ENCODE data around the gene SHISA9. TPM values are rescaled to one million over a fixed set of nuclear protein-coding genes. Genes with fewer than 3 reads are reported as not detected.

The SHISA9 gene
- total RNA-seq, 6 donors from 2014 or later, result 0.13 to 1.7 (median 0.20) TPM; not detected in 2

- no peak overlapping the region for H3K4me3 ChIP-seq
- H3K4me1 ChIP-seq, result no peaks in the 10 kb centered on the region
- 58 to 74% methylated on average over 1 of the region's 1 CpG for WGBS, 2 donors
- ATAC-seq (ENCODE audit: low FRiP score in 2 of 2) (no peak), DNase-seq (no peak)
- H3K9me3 ChIP-seq, result peaks cover 0 to 4% (median 0%) of the 10 kb centered on the region in 4 donors
- H3K27ac ChIP-seq, result no peak overlapping the region
- no peaks in the 10 kb centered on the region for H3K27me3 ChIP-seq
- no peaks in the 10 kb centered on the region for H3K36me3 ChIP-seq
- TF ChIP-seq, protein P1, sequence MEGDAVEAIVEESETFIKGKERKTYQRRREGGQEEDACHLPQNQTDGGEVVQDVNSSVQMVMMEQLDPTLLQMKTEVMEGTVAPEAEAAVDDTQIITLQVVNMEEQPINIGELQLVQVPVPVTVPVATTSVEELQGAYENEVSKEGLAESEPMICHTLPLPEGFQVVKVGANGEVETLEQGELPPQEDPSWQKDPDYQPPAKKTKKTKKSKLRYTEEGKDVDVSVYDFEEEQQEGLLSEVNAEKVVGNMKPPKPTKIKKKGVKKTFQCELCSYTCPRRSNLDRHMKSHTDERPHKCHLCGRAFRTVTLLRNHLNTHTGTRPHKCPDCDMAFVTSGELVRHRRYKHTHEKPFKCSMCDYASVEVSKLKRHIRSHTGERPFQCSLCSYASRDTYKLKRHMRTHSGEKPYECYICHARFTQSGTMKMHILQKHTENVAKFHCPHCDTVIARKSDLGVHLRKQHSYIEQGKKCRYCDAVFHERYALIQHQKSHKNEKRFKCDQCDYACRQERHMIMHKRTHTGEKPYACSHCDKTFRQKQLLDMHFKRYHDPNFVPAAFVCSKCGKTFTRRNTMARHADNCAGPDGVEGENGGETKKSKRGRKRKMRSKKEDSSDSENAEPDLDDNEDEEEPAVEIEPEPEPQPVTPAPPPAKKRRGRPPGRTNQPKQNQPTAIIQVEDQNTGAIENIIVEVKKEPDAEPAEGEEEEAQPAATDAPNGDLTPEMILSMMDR (IDR thresholded peaks at IDR 0.05), result no peak
- TF ChIP-seq POLR2AphosphoS5 (IDR thresholded peaks at IDR 0.05) (no peak), POLR2A (IDR thresholded peaks at IDR 0.05) (no peak), EP300 (IDR thresholded peaks at IDR 0.05) (no peak)
Measured at GRCh38 chr16:13130586-13130985, 229.2 kb downstream of the SHISA9 start.

- Histone ChIP-seq H3K27ac (no peak overlapping the region), H3K36me3 (no peaks in the 10 kb centered on the region), H3K4me3 (no peak overlapping the region), H3K4me1 (no peaks in the 10 kb centered on the region), H3K27me3 (no peaks in the 10 kb centered on the region), H3K9me3 (peaks cover 0 to 4% (median 0%) of the 10 kb centered on the region in 4 donors)
- 94 to 100% methylated on average over 1 of the region's 1 CpG for WGBS, 2 donors
- DNase-seq (no peak), ATAC-seq (ENCODE audit: low FRiP score in 2 of 2) (no peak)
- TF ChIP-seq, protein P1 (IDR thresholded peaks at IDR 0.05), result no peak
- no peak for TF ChIP-seq POLR2AphosphoS5 (IDR thresholded peaks at IDR 0.05)
- TF ChIP-seq POLR2A (IDR thresholded peaks at IDR 0.05), result no peak
- TF ChIP-seq EP300 (IDR thresholded peaks at IDR 0.05), result no peak
Measured at GRCh38 chr16:13134836-13135235, 233.4 kb downstream of the SHISA9 start.

- DNase-seq, result no peak
- no peaks in the 10 kb centered on the region for H3K27me3 ChIP-seq
Measured at GRCh38 chr16:13136901-13137300, 235.5 kb downstream of the SHISA9 start.

GRCh38 chr16:13138528-13138927, 237.1 kb downstream of the SHISA9 start:
- no peak for DNase-seq
- TF ChIP-seq POLR2A (IDR thresholded peaks at IDR 0.05) (no peak), EP300 (IDR thresholded peaks at IDR 0.05) (no peak), POLR2AphosphoS5 (IDR thresholded peaks at IDR 0.05) (no peak)
- TF ChIP-seq, protein P1 (IDR thresholded peaks at IDR 0.05), result no peak
- Histone ChIP-seq H3K27me3 (no peaks in the 10 kb centered on the region), H3K27ac (no peak overlapping the region), H3K4me3 (no peak overlapping the region), H3K4me1 (no peaks in the 10 kb centered on the region), H3K9me3 (peaks cover 0 to 4% (median 0%) of the 10 kb centered on the region in 4 donors), H3K36me3 (no peaks in the 10 kb centered on the region)
- 32 to 45% methylated on average over 2 of the region's 2 CpGs for WGBS, 2 donors
- no peak for ATAC-seq (ENCODE audit: low FRiP score in 2 of 2)

More at GRCh38 chr16:13136901-13137300, 235.5 kb downstream of the SHISA9 start:
- Histone ChIP-seq H3K4me1 (no peaks in the 10 kb centered on the region), H3K27ac (no peak overlapping the region), H3K36me3 (no peaks in the 10 kb centered on the region), H3K9me3 (peaks cover 0 to 4% (median 0%) of the 10 kb centered on the region in 4 donors), H3K4me3 (no peak overlapping the region)
- TF ChIP-seq, protein P1 (IDR thresholded peaks at IDR 0.05), result no peak
- TF ChIP-seq POLR2AphosphoS5 (IDR thresholded peaks at IDR 0.05), result no peak
- no peak for TF ChIP-seq POLR2A (IDR thresholded peaks at IDR 0.05)
- no peak for TF ChIP-seq EP300 (IDR thresholded peaks at IDR 0.05)
- 69 to 76% methylated on average over 3 of the region's 3 CpGs for WGBS, 2 donors
- ATAC-seq (ENCODE audit: low FRiP score in 2 of 2), result no peak

DNA sequence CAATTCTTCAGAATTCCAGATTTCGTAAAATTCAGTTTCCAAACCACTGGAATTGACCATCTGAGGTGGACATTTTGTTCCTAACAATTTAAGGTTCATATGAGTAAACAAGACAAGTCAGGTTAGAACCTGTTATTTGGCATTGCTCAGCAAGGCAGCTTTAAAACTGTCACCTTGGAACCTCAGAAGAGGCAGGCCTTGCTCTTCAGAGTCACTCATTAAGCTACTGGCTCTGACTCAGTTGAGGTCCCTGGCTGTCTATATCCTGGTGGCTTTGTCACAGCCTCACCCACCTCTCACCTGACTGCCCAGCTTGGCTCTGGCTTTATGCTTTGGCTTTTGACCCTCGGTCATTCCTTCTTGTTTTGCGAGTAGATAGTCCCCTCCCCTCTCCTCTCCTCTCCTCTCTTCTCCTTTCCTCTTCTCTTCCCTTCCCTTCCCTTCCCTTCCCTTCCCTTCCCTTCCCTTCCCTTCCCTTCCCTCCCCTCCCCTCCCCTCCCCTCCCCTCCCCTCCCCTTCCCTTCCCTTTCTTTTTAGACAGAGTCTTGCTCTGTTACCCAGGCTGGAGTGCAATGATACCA, 238.4 kb downstream of the SHISA9 start:
- DNase-seq (no peak), ATAC-seq (ENCODE audit: low FRiP score in 2 of 2) (no peak)
- no peaks in the 10 kb centered on the region for H3K27me3 ChIP-seq
- peaks cover 0 to 1% (median 0%) of the 10 kb centered on the region in 4 donors for H3K9me3 ChIP-seq
- no peak overlapping the region for H3K27ac ChIP-seq
- no peaks in the 10 kb centered on the region for H3K4me1 ChIP-seq
- TF ChIP-seq EP300 (IDR thresholded peaks at IDR 0.05) (no peak), POLR2AphosphoS5 (IDR thresholded peaks at IDR 0.05) (no peak), POLR2A (IDR thresholded peaks at IDR 0.05) (no peak)
- TF ChIP-seq, protein P1 (IDR thresholded peaks at IDR 0.05), result no peak
- H3K4me3 ChIP-seq, result no peak overlapping the region
- no peaks in the 10 kb centered on the region for H3K36me3 ChIP-seq
- 85 to 91% methylated on average over 3 of the region's 3 CpGs for WGBS, 2 donors
